SK-N-SH (cell line): ENCODE data around the gene PTPMT1. TPM values are rescaled to one million over a fixed set of nuclear protein-coding genes. Genes with fewer than 3 reads are reported as not detected.

Experiments
- CTCF ChIA-PET: fragments of 300-600, 350-600 bp; formaldehyde crosslinking; extraction: SDS; loops from one replicate; lab custom pipeline; 2021; lab: Yijun Ruan, JAX
- POLR2A ChIA-PET: fragments of 350-600 bp; sonication (Branson Sonifier 250); formaldehyde crosslinking; extraction: SDS; loops from one replicate; lab custom pipeline; 2020; ENCODE audit warnings: antibody characterized with exemption, inconsistent platforms; lab: Yijun Ruan, JAX
- DNase-seq: peaks from one replicate; pipeline ENCODE4 v3.0.0; 2012
- H2AFZ ChIP-seq: fragments of 200-600 bp; sonication (generic); 2 replicates; pipeline ENCODE4 v1.8.1; 2016; ENCODE audit warnings: antibody characterized with exemption, mild to moderate bottlenecking, low read depth
- H3F3A ChIP-seq: fragments of 200-600 bp; sonication (generic); replicated peaks from 2 replicates; pipeline ENCODE3; 2016; ENCODE audit warnings: antibody characterized with exemption, mild to moderate bottlenecking; ENCODE audit not compliant: insufficient read depth
- H3K27ac ChIP-seq, 2 experiments: fragments of 200-500 bp in 1 of 2; fragments of 200-600 bp in 1 of 2; sonication (Bioruptor generic) in 1 of 2; sonication (generic), shearing (Covaris generic) in 1 of 2; 2 replicates each; pipeline versions ENCODE4 v1.5.1 to v1.6.1; 2014 to 2016; ENCODE audit warnings: low read depth in 2 of 2, inconsistent platforms in 1 of 2, low read length in 1 of 2, mild to moderate bottlenecking in 1 of 2, mixed read lengths in 1 of 2
- H3K27me3 ChIP-seq: fragments of 200-600 bp; sonication (generic), shearing (Covaris generic); 2 replicates; pipeline ENCODE4 v1.6.1; 2016; ENCODE audit warnings: mixed run types; ENCODE audit not compliant: insufficient read depth
- H3K36me3 ChIP-seq, 2 experiments: fragments of 200-500 bp in 1 of 2; fragments of 200-600 bp in 1 of 2; sonication (Bioruptor generic) in 1 of 2; sonication (generic) in 1 of 2; replicated peaks in 1 of 2; 2 replicates each; pipeline versions ENCODE3 to v1.5.1; 2014 to 2016; ENCODE audit warnings: low read length in 1 of 2, mild to moderate bottlenecking in 1 of 2; ENCODE audit not compliant: insufficient read depth in 2 of 2, control insufficient read depth in 1 of 2
- H3K4me1 ChIP-seq, 2 experiments: fragments of 200-500 bp in 1 of 2; fragments of 200-600 bp in 1 of 2; sonication (Bioruptor generic) in 1 of 2; sonication (generic), shearing (Covaris generic) in 1 of 2; 2 replicates each; pipeline versions ENCODE4 v1.5.1 to v1.6.1; 2014 to 2016; ENCODE audit warnings: low read depth in 1 of 2, low read length in 1 of 2, mixed run types in 1 of 2; ENCODE audit not compliant: insufficient read depth in 2 of 2, control insufficient read depth in 1 of 2
- H3K4me2 ChIP-seq: fragments of 200-600 bp; sonication (generic), shearing (Covaris generic); 2 replicates; pipeline ENCODE4 v1.6.1; 2017; ENCODE audit warnings: mixed run types
- H3K4me3 ChIP-seq, 2 experiments: fragments of 200-500 bp in 1 of 2; fragments of 200-600 bp in 1 of 2; sonication (Bioruptor generic) in 1 of 2; sonication (generic), shearing (Covaris generic) in 1 of 2; 2 replicates each; pipeline versions ENCODE4 v1.5.1 to v1.8.1; 2014 to 2016; ENCODE audit warnings: low read depth in 2 of 2, inconsistent platforms in 1 of 2, low read length in 1 of 2, mild to moderate bottlenecking in 1 of 2, mixed read lengths in 1 of 2, moderate library complexity in 1 of 2
- H3K79me2 ChIP-seq: fragments of 200-600 bp; sonication (generic); 2 replicates; pipeline ENCODE4 v1.8.1; 2017; ENCODE audit warnings: mild to moderate bottlenecking; ENCODE audit not compliant: insufficient read depth
- H3K9ac ChIP-seq: fragments of 200-600 bp; sonication (generic); 2 replicates; pipeline ENCODE4 v1.6.1; 2017; ENCODE audit warnings: mixed run types
- H3K9me2 ChIP-seq: fragments of 200-600 bp; sonication (generic); 2 replicates; pipeline ENCODE4 v1.6.1; 2017; ENCODE audit warnings: mixed run types
- H3K9me3 ChIP-seq: fragments of 200-600 bp; sonication (generic); 2 replicates; pipeline ENCODE4 v1.6.1; 2017; ENCODE audit warnings: mixed run types, mild to moderate bottlenecking, moderate library complexity
- H4K20me1 ChIP-seq: fragments of 200-600 bp; sonication (generic); 2 replicates; pipeline ENCODE4 v1.6.1; 2017; ENCODE audit warnings: mild to moderate bottlenecking, mixed run types; ENCODE audit not compliant: insufficient read depth
- CHD2 ChIP-seq: fragments of 150-350 bp; IDR thresholded peaks from 2 replicates; pipeline ENCODE4 v1.6.1; 2018; ENCODE audit warnings: low read length; ENCODE audit not compliant: partially characterized antibody
- FOXJ3 ChIP-seq: sonication (generic); formaldehyde crosslinking; IDR thresholded peaks from 2 replicates; pipeline ENCODE4 v1.5.1; 2020; ENCODE audit warnings: mild to moderate bottlenecking, missing genetic modification reagents
- GABPA ChIP-seq: IDR thresholded peaks from 2 replicates; pipeline ENCODE4 v1.4.0; 2012; ENCODE audit warnings: low read depth, mild to moderate bottlenecking
- GATA2 ChIP-seq: sonication (generic); formaldehyde crosslinking; IDR thresholded peaks from 2 replicates; pipeline ENCODE4 v1.5.0; 2020; ENCODE audit warnings: mild to moderate bottlenecking, missing genetic modification reagents
- IRF3 ChIP-seq: fragments of 150-350 bp; IDR thresholded peaks from 2 replicates; pipeline ENCODE4 v1.6.1; 2016; ENCODE audit warnings: mild to moderate bottlenecking, low read depth, low read length
- MAX ChIP-seq: IDR thresholded peaks from 2 replicates; pipeline ENCODE4 v1.4.0; 2012; ENCODE audit warnings: low read depth
- MXI1 ChIP-seq: IDR thresholded peaks from 2 replicates; pipeline ENCODE4 v1.6.1; 2012; ENCODE audit warnings: mild to moderate bottlenecking, low read depth, low read length, improper control_type of control experiment
- POLR2AphosphoS5 ChIP-seq: IDR thresholded peaks from 2 replicates; pipeline ENCODE4 v1.6.1; 2012; ENCODE audit warnings: low read depth, low read length
- RAD21 ChIP-seq: IDR thresholded peaks from 2 replicates; pipeline ENCODE4 v1.6.1; 2012; ENCODE audit warnings: mild to moderate bottlenecking, low read length
- RCOR1 ChIP-seq: fragments of 150-350 bp; IDR thresholded peaks from 2 replicates; pipeline ENCODE4 v1.6.1; 2017; ENCODE audit warnings: antibody characterized with exemption, low read length
- RXRA ChIP-seq: IDR thresholded peaks from 2 replicates; pipeline ENCODE4 v1.4.0; 2012; ENCODE audit warnings: low read depth, mild to moderate bottlenecking, borderline replicate concordance
- SIN3A ChIP-seq: IDR thresholded peaks from 2 replicates; pipeline ENCODE4 v1.6.1; 2012; ENCODE audit warnings: low read depth, mild to moderate bottlenecking, low read length, moderate library complexity, borderline replicate concordance
- SMC3 ChIP-seq: IDR thresholded peaks from 2 replicates; pipeline ENCODE4 v1.6.1; 2012; ENCODE audit warnings: low read depth, low read length, improper control_type of control experiment
- TAF1 ChIP-seq: IDR thresholded peaks from 2 replicates; pipeline ENCODE4 v1.6.1; 2012; ENCODE audit warnings: low read depth, mild to moderate bottlenecking, low read length, moderate library complexity, borderline replicate concordance
- WGBS: methylation state at CpG from one replicate; pipeline ENCODE4 v1.1.6; 2017; ENCODE audit warnings: low lambda C conversion rate; 5-methylcytosine and 5-hydroxymethylcytosine counted together
- polyA plus RNA-seq, 3 experiments: library from polyadenylated mRNA; depleted of rRNA; stranded (reverse); fragments of >200 nt; gene quantifications; 2 replicates each; pipeline ENCODE4 v1.2.3, GENCODE V29; 2012
- TF ChIP-seq, protein P1 (sequence below): IDR thresholded peaks from 2 replicates; pipeline ENCODE4 v1.6.1; 2012; ENCODE audit warnings: mild to moderate bottlenecking, low read depth, low read length, moderate library complexity
- TF ChIP-seq, protein P2 (sequence below): IDR thresholded peaks from 2 replicates; pipeline ENCODE4 v1.4.0; 2012; ENCODE audit warnings: low read depth, borderline replicate concordance
- TF ChIP-seq, protein P3 (sequence below): fragments of 150-350 bp; IDR thresholded peaks from 2 replicates; pipeline ENCODE4 v1.6.1; 2017; ENCODE audit warnings: antibody characterized with exemption, low read length, low read depth, borderline replicate concordance

PTPMT1 gene
- polyA plus RNA-seq, 1 of the 3 experiments (the other 2 are of a cell fraction) = 64.4 TPM

DNA sequence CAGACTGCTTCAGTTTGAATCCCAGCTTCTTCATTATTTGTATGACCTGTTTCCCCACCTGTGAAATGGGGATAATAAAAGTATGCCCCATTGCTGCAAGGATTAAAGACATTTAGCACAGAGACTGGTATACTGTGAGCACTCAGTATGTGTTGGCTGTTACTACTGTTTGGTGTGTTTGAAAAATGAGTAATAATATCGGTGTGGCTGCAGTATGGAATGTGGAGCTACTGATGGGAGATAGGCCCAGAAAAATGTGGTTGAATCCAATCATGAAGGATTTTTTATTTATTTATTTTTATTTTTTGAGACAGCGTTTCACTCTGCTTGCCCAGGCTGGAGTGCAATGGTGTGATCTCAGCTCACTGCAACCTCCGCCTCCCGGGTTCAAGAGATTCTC lies 37.9 kb downstream of the PTPMT1 start (continued):
- TF ChIP-seq, protein P1, sequence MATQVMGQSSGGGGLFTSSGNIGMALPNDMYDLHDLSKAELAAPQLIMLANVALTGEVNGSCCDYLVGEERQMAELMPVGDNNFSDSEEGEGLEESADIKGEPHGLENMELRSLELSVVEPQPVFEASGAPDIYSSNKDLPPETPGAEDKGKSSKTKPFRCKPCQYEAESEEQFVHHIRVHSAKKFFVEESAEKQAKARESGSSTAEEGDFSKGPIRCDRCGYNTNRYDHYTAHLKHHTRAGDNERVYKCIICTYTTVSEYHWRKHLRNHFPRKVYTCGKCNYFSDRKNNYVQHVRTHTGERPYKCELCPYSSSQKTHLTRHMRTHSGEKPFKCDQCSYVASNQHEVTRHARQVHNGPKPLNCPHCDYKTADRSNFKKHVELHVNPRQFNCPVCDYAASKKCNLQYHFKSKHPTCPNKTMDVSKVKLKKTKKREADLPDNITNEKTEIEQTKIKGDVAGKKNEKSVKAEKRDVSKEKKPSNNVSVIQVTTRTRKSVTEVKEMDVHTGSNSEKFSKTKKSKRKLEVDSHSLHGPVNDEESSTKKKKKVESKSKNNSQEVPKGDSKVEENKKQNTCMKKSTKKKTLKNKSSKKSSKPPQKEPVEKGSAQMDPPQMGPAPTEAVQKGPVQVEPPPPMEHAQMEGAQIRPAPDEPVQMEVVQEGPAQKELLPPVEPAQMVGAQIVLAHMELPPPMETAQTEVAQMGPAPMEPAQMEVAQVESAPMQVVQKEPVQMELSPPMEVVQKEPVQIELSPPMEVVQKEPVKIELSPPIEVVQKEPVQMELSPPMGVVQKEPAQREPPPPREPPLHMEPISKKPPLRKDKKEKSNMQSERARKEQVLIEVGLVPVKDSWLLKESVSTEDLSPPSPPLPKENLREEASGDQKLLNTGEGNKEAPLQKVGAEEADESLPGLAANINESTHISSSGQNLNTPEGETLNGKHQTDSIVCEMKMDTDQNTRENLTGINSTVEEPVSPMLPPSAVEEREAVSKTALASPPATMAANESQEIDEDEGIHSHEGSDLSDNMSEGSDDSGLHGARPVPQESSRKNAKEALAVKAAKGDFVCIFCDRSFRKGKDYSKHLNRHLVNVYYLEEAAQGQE = no peak
- TF ChIP-seq TAF1 (no peak), CHD2 (no peak)

DNA sequence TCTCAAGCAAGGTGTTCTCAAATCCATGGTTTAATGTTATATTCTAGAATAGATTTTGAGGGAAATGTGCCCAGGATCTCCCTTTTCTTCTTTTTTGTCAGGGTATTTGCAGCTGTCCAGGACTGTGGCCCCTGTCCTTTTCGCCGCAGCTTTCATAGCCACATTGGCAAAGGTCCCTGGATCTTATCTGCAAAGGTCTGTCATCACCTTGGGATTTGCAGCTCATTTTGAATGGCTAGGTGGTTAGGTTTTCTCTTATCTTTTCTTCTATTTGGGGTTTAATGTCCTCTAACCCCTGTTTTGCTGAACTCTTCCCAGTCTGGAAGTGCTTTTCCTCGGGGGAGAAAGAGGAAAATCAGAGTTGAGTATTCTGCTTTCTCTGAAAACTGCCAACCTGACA lies 40.5 kb downstream of the PTPMT1 start:
- Histone ChIP-seq H3K9me2 (no peaks in the 10 kb centered on the region), H3K79me2 (no peaks in the 10 kb centered on the region), H3K4me1 (peaks cover 10 to 17% of the 10 kb centered on the region in 2 experiments; a peak in 1 of 4 replicates), H3K4me2 (no peak overlapping the region), H2AFZ (no peak overlapping the region), H3K9me3 (no peaks in the 10 kb centered on the region), H3K27ac (no peak overlapping the region), H3K9ac (no peak overlapping the region), H3K36me3 (no peaks in the 10 kb centered on the region), H3K27me3 (no peaks in the 10 kb centered on the region), H3F3A (no peaks in the 10 kb centered on the region), H4K20me1 (no peaks in the 10 kb centered on the region), H3K4me3 (no peak overlapping the region)
- ChIA-PET POLR2A (no interaction called here), CTCF (interaction anchor here (1.4 to 2.6 kb wide), 2 partner anchors 11 to 232 kb away, joined by 4 to 18 read pairs; no protein-coding TSS in a partner anchor)
- 74% methylated on average over 3 of the region's 3 CpGs for WGBS
- TF ChIP-seq POLR2AphosphoS5 = no peak
- TF ChIP-seq SMC3 = no peak
- TF ChIP-seq RXRA = no peak
- TF ChIP-seq, protein P2, sequence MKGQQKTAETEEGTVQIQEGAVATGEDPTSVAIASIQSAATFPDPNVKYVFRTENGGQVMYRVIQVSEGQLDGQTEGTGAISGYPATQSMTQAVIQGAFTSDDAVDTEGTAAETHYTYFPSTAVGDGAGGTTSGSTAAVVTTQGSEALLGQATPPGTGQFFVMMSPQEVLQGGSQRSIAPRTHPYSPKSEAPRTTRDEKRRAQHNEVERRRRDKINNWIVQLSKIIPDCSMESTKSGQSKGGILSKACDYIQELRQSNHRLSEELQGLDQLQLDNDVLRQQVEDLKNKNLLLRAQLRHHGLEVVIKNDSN = no peak
- TF ChIP-seq FOXJ3 (CRISPR knock-in tag) = no peak
- no peak for TF ChIP-seq SIN3A
- no peak for TF ChIP-seq MAX
- no peak for TF ChIP-seq RAD21
- no peak for TF ChIP-seq MXI1
- TF ChIP-seq CHD2 = no peak
- TF ChIP-seq, protein P1 = no peak
- no peak for TF ChIP-seq IRF3
- TF ChIP-seq, protein P3, sequence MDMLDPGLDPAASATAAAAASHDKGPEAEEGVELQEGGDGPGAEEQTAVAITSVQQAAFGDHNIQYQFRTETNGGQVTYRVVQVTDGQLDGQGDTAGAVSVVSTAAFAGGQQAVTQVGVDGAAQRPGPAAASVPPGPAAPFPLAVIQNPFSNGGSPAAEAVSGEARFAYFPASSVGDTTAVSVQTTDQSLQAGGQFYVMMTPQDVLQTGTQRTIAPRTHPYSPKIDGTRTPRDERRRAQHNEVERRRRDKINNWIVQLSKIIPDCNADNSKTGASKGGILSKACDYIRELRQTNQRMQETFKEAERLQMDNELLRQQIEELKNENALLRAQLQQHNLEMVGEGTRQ = no peak
- no peak for TF ChIP-seq RCOR1
- no peak for TF ChIP-seq GABPA
- no peak for TF ChIP-seq TAF1
- TF ChIP-seq GATA2 = no peak
- no peak for DNase-seq
